Trophoblast cell (in vitro differentiated cells and primary cell): ENCODE data around the gene ID1.

ENCODE experiments used
- DNase-seq, 2 donors: peaks; one replicate each; pipeline ENCODE4 v3.0.0-alpha.2; 2016
- H2AFZ ChIP-seq: 2 replicates; pipeline ENCODE4 v1.6.1; 2013; ENCODE audit warnings: low read length, moderate library complexity, mild to moderate bottlenecking; ENCODE audit not compliant: insufficient read depth, poor library complexity
- H2AK5ac ChIP-seq: 2 replicates; pipeline ENCODE4 v1.6.1; 2013; ENCODE audit warnings: mild to moderate bottlenecking, low read length
- H2BK120ac ChIP-seq: 2 replicates; pipeline ENCODE4 v1.6.1; 2013; ENCODE audit warnings: low read length, mild to moderate bottlenecking, moderate library complexity; ENCODE audit not compliant: insufficient read depth, poor library complexity
- H2BK12ac ChIP-seq: 2 replicates; pipeline ENCODE4 v1.6.1; 2013; ENCODE audit warnings: mild to moderate bottlenecking, low read length, moderate library complexity
- H2BK5ac ChIP-seq: 2 replicates; pipeline ENCODE4 v1.6.1; 2013; ENCODE audit warnings: low read length, low read depth, moderate library complexity, mild to moderate bottlenecking; ENCODE audit not compliant: poor library complexity
- H3K14ac ChIP-seq: 2 replicates; pipeline ENCODE4 v1.6.1; 2013; ENCODE audit warnings: mild to moderate bottlenecking, low read length
- H3K18ac ChIP-seq: 2 replicates; pipeline ENCODE4 v1.6.1; 2013; ENCODE audit warnings: mild to moderate bottlenecking, low read length
- H3K23ac ChIP-seq: 2 replicates; pipeline ENCODE4 v1.6.1; 2013; ENCODE audit warnings: low read length
- H3K27ac ChIP-seq: 2 replicates; pipeline ENCODE4 v1.5.1; 2013; ENCODE audit warnings: low read depth, mild to moderate bottlenecking, inconsistent platforms, low read length, moderate library complexity
- H3K27me3 ChIP-seq: 2 replicates; pipeline ENCODE4 v1.6.1; 2013; ENCODE audit warnings: inconsistent platforms, mild to moderate bottlenecking, low read length, moderate library complexity; ENCODE audit not compliant: insufficient read depth
- H3K36me3 ChIP-seq, 2 experiments: 1 replicate in 1 of 2; 2 replicates in 1 of 2; pipeline ENCODE4 v1.6.1; 2013; ENCODE audit warnings: low read length in 2 of 2, mild to moderate bottlenecking in 2 of 2, moderate library complexity in 1 of 2; ENCODE audit not compliant: insufficient read depth in 2 of 2, control insufficient read depth in 1 of 2
- H3K4ac ChIP-seq: 2 replicates; pipeline ENCODE4 v1.6.1; 2013; ENCODE audit warnings: low read depth, mild to moderate bottlenecking, low read length, moderate library complexity
- H3K4me1 ChIP-seq, 2 experiments: 1 replicate in 1 of 2; 2 replicates in 1 of 2; pipeline ENCODE4 v1.6.1; 2013; ENCODE audit warnings: low read length in 2 of 2, mild to moderate bottlenecking in 2 of 2, moderate library complexity in 1 of 2; ENCODE audit not compliant: insufficient read depth in 2 of 2, control insufficient read depth in 1 of 2
- H3K4me2 ChIP-seq: 2 replicates; pipeline ENCODE4 v1.6.1; 2013; ENCODE audit warnings: inconsistent platforms, mild to moderate bottlenecking, low read length, moderate library complexity
- H3K4me3 ChIP-seq: 2 replicates; pipeline ENCODE4 v1.5.1; 2013; ENCODE audit warnings: mild to moderate bottlenecking, low read depth, low read length, inconsistent platforms
- H3K79me1 ChIP-seq: one replicate; pipeline ENCODE4 v1.6.1; 2013; ENCODE audit warnings: low read length
- H3K79me2 ChIP-seq: 2 replicates; pipeline ENCODE4 v1.6.1; 2013; ENCODE audit warnings: low read length, mild to moderate bottlenecking; ENCODE audit not compliant: control insufficient read depth, insufficient read depth, poor library complexity
- H3K9ac ChIP-seq: 2 replicates; pipeline ENCODE4 v1.6.1; 2013; ENCODE audit warnings: mild to moderate bottlenecking, low read length
- H3K9me3 ChIP-seq: 2 replicates; pipeline ENCODE4 v1.6.1; 2013; ENCODE audit warnings: low read depth, mild to moderate bottlenecking, control low read depth, inconsistent platforms, low read length; ENCODE audit not compliant: insufficient read depth
- H4K12ac ChIP-seq: 2 replicates; pipeline ENCODE4 v1.6.1; 2013; ENCODE audit warnings: low read depth, mild to moderate bottlenecking, low read length, moderate library complexity
- H4K8ac ChIP-seq: 2 replicates; pipeline ENCODE4 v1.6.1; 2013; ENCODE audit warnings: low read depth, mild to moderate bottlenecking, low read length, moderate library complexity
- H4K91ac ChIP-seq: one replicate; pipeline ENCODE4 v1.6.1; 2013; ENCODE audit warnings: low read depth, mild to moderate bottlenecking, low read length, moderate library complexity
- WGBS: extraction: QIAGEN DNeasy Blood & Tissue Kit; methylation state at CpG from one replicate; pipeline ENCODE4 v1.1.7; 2013; ENCODE audit warnings: missing lambda C conversion rate; ENCODE audit not compliant: insufficient read length, insufficient coverage; ENCODE audit errors: extremely low coverage; 5-methylcytosine and 5-hydroxymethylcytosine counted together

ID1 gene

DNA sequence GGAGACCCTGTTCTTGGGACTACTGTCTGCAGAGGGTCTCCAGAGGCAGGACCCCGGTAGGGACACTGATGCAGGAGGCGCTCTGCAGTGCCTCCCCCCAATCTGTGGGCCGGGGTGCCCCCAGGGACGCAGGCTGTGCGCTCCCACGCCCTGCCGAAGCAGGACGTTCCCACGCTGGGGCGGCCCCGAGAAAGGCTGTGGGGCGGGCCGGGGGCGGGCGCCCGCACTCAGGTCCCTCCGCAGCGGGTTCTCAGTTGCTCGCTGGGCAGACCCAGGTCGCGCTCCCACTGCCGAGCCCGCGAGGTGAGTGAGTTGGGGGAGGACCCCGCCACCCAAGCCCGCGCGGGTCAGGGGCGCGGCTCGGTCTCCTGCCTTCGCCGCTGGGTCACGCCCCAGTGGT lies 32.6 kb downstream of the ID1 start, which contains the start of gene COX4I2:
COX4I2 (plus strand) TSS at position 253 of the 400 bp plus-strand sequence. CDS start 1,106 bp downstream, outside the sequence.
- no peak within 1 kb of the TSS for H2BK120ac ChIP-seq
- no peaks in the 10 kb centered on the region for H3K27me3 ChIP-seq
- no peaks in the 10 kb centered on the region for H3K79me1 ChIP-seq
- peak within 1 kb of the TSS; percentile 15 for H2BK5ac ChIP-seq
- H3K23ac ChIP-seq = no peak within 1 kb of the TSS
- H3K36me3 ChIP-seq = no peaks in the 10 kb centered on the region
- peak within 1 kb of the TSS; percentile 69 for H4K91ac ChIP-seq
- peak within 1 kb of the TSS; percentile 20 for H2AK5ac ChIP-seq
- no peak within 1 kb of the TSS for H3K14ac ChIP-seq
- H4K8ac ChIP-seq = peak within 1 kb of the TSS; percentile 36
- H3K27ac ChIP-seq = no peak within 1 kb of the TSS
- no peak within 1 kb of the TSS for H4K12ac ChIP-seq
- H3K4me2 ChIP-seq = no peak within 1 kb of the TSS
- no peak within 1 kb of the TSS for H3K4me3 ChIP-seq
- no peak within 1 kb of the TSS for H3K18ac ChIP-seq
- peak within 1 kb of the TSS; percentile 54 for H2BK12ac ChIP-seq
- no CpG with 5 or more reads among the region's 34 CpGs for WGBS
- no peak within 1 kb of the TSS for H2AFZ ChIP-seq
- H3K79me2 ChIP-seq = no peaks in the 10 kb centered on the region
- no peak within 1 kb of the TSS for H3K9ac ChIP-seq
- peaks cover 1% of the 10 kb centered on the region for H3K9me3 ChIP-seq
- H3K4me1 ChIP-seq = peaks cover 10 to 14% of the 10 kb centered on the region in 2 experiments
- DNase-seq = no peak
- peak within 1 kb of the TSS; percentile 42 for H3K4ac ChIP-seq

DNA sequence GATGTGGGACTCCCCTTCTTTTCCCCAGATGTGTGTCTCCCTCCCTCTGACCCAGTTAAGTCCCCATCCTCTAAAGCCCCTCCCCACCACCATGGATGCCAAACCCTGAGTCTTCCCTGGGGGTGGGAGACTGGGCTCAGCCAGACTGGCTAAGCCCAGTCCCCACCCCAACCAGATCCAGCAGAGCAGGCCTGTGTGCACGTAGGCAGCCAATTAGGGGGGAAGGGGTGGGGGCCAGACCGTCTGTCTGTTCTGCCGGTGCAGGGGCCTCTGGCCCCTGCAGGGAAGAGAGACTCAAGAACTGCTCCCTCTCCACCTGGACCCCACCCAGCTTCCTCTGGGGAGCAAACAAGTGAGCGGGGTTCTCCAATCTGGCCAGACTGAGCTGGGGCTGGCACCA lies 33.2 kb downstream of the ID1 start:
- DNase-seq = no peak
- Histone ChIP-seq H3K4me2 (no peak overlapping the region), H3K23ac (no peak overlapping the region), H3K14ac (no peak overlapping the region), H4K8ac (peak overlapping the region; percentile 36), H2BK12ac (peak overlapping the region; percentile 54), H4K91ac (peak overlapping the region; percentile 69), H3K9ac (no peak overlapping the region), H3K79me1 (no peaks in the 10 kb centered on the region), H3K4ac (no peak overlapping the region), H3K27ac (no peak overlapping the region), H3K79me2 (no peaks in the 10 kb centered on the region), H2AFZ (no peak overlapping the region), H2AK5ac (no peak overlapping the region), H4K12ac (no peak overlapping the region), H3K36me3 (no peaks in the 10 kb centered on the region), H3K4me3 (no peak overlapping the region), H2BK5ac (no peak overlapping the region), H3K9me3 (peaks cover 1% of the 10 kb centered on the region), H2BK120ac (no peak overlapping the region), H3K18ac (no peak overlapping the region), H3K4me1 (peaks cover 10 to 14% of the 10 kb centered on the region in 2 experiments), H3K27me3 (no peaks in the 10 kb centered on the region)
- WGBS = no CpG with 5 or more reads among the region's 4 CpGs

DNA sequence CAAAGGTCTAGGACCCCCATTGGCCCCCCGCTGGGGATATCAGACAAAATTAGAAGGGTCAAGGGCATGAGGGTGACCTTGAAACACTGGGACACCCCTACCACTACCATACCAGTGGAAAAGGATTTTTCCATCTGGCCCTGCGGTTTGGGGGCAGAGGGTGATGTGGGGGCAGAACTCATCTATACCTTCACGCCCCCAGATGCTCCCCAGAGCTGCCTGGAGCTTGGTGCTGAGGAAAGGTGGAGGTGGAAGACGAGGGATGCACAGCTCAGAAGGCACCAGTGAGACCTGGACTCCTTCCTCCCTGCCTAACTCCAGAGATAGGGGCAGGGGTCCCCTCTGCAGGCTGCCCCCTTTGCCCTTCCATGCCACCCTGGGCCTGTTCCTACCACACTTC lies 33.7 kb downstream of the ID1 start:
- Histone ChIP-seq H3K4ac (peak overlapping the region; percentile 42), H2AFZ (no peak overlapping the region), H4K91ac (peak overlapping the region; percentile 67), H3K27ac (no peak overlapping the region), H3K9ac (no peak overlapping the region), H3K27me3 (no peaks in the 10 kb centered on the region), H4K8ac (peak overlapping the region; percentile 36), H3K4me3 (no peak overlapping the region), H2BK5ac (no peak overlapping the region), H2AK5ac (peak overlapping the region; percentile 2), H3K9me3 (peaks cover 1% of the 10 kb centered on the region), H3K23ac (no peak overlapping the region), H3K4me1 (peaks cover 10 to 14% of the 10 kb centered on the region in 2 experiments), H3K18ac (no peak overlapping the region), H2BK12ac (peak overlapping the region; percentile 5), H4K12ac (no peak overlapping the region), H3K14ac (peak overlapping the region; percentile 40), H2BK120ac (no peak overlapping the region), H3K36me3 (no peaks in the 10 kb centered on the region), H3K79me1 (no peaks in the 10 kb centered on the region), H3K79me2 (no peaks in the 10 kb centered on the region), H3K4me2 (no peak overlapping the region)
- no peak for DNase-seq
- WGBS = no CpG with 5 or more reads among the region's 4 CpGs

DNA sequence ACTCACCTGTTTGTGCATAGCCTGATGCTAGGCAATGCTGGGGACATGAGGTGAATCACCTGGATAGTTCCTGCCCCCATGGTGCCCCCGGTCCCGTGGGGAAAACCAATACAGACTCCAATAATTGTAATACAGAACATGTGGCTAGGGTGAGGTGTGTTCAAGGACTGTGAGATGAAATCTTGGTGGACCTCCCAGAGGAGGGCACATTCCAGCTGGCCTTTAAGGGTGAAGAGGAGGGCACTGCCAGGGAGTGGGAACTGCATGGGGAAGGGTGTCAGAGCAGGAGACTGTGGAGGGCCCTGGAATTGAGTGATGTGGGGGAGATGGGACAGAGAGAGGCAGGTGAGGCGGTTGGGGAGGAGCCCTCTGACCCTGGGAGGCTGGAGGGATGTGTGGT lies 35.2 kb downstream of the ID1 start:
- H3K27me3 ChIP-seq = no peaks in the 10 kb centered on the region
- peak overlapping the region; percentile 39 for H3K4me3 ChIP-seq
- no peak overlapping the region for H2BK12ac ChIP-seq
- no peak overlapping the region for H3K14ac ChIP-seq
- no peak overlapping the region for H3K23ac ChIP-seq
- no peak overlapping the region for H2AK5ac ChIP-seq
- no peak overlapping the region for H2BK120ac ChIP-seq
- no peak overlapping the region for H3K4me2 ChIP-seq
- H3K9ac ChIP-seq = no peak overlapping the region
- no CpG with 5 or more reads among the region's 3 CpGs for WGBS
- H3K18ac ChIP-seq = no peak overlapping the region
- H3K36me3 ChIP-seq = no peaks in the 10 kb centered on the region
- peaks cover 10 to 14% of the 10 kb centered on the region in 2 experiments for H3K4me1 ChIP-seq
- H3K79me1 ChIP-seq = no peaks in the 10 kb centered on the region
- DNase-seq = no peak
- H4K8ac ChIP-seq = no peak overlapping the region
- no peak overlapping the region for H3K4ac ChIP-seq
- H3K9me3 ChIP-seq = peaks cover 1% of the 10 kb centered on the region
- no peak overlapping the region for H4K91ac ChIP-seq
- H3K79me2 ChIP-seq = no peaks in the 10 kb centered on the region
- no peak overlapping the region for H2AFZ ChIP-seq
- no peak overlapping the region for H4K12ac ChIP-seq
- H3K27ac ChIP-seq = no peak overlapping the region
- H2BK5ac ChIP-seq = no peak overlapping the region
